Heart right ventricle (tissue), 16 donors: ENCODE results near the gene STXBP5. TPM values are rescaled to one million over a fixed set of nuclear protein-coding genes. Genes with fewer than 3 reads are reported as not detected.

Experiments used
- ATAC-seq, 8 donors: fragments of 200-7000 bp; cut with Tn5 transposase; one replicate each; pipeline ENCODE4 v1.9.1; 2020; ENCODE audit warnings: mild to moderate bottlenecking in 8 of 8, moderate library complexity in 8 of 8, moderate number of reproducible peaks in 1 of 8
- DNase-seq, 2 donors: peaks; one replicate each; pipeline ENCODE4 v3.0.0-alpha.2; 2020
- H3K27ac ChIP-seq, 10 donors: fragments of 200-600 bp; sonication (generic) in 2 of 10; one replicate each; pipeline versions ENCODE4 v1.5.0 to v1.8.0; 2020 to 2022; ENCODE audit warnings: mild to moderate bottlenecking in 3 of 10
- H3K27me3 ChIP-seq, 7 donors: fragments of 200-600 bp; one replicate each; pipeline ENCODE4 v1.8.0; 2021 to 2022; ENCODE audit warnings: mild to moderate bottlenecking in 2 of 7
- H3K36me3 ChIP-seq, 9 donors: fragments of 200-600 bp; sonication (generic) in 1 of 9; one replicate each; pipeline versions ENCODE4 v1.5.0 to v1.8.0; 2020 to 2022; ENCODE audit warnings: mild to moderate bottlenecking in 2 of 9
- H3K4me1 ChIP-seq, 9 donors: fragments of 200-600 bp; sonication (generic) in 1 of 9; one replicate each; pipeline versions ENCODE4 v1.5.0 to v1.8.0; 2020 to 2022; ENCODE audit warnings: mild to moderate bottlenecking in 4 of 9
- H3K4me3 ChIP-seq, 10 donors: fragments of 200-600 bp; sonication (generic) in 2 of 10; one replicate each; pipeline versions ENCODE4 v1.5.0 to v1.8.0; 2020 to 2022; ENCODE audit warnings: mild to moderate bottlenecking in 7 of 10, moderate library complexity in 2 of 10
- H3K9me3 ChIP-seq, 11 donors: fragments of 200-600 bp in 10 of 11; sonication (generic) in 2 of 11; one replicate each; pipeline versions ENCODE4 v1.5.0 to v1.8.0; 2013 to 2022; ENCODE audit warnings: mild to moderate bottlenecking in 2 of 11, control low read depth in 1 of 11, moderate library complexity in 1 of 11
- WGBS, 2 donors: extraction: QIAGEN DNeasy Blood & Tissue Kit; methylation state at CpG; one replicate each; pipeline ENCODE4 v1.1.7; 2013; ENCODE audit warnings: inconsistent platforms in 1 of 2; 5-methylcytosine and 5-hydroxymethylcytosine counted together
- intact Hi-C, 10 donors: fragments of 100-400 bp; cut with DNase I; formaldehyde crosslinking; loops; one replicate each; pipeline versions ENCODE4 v1.11.1 to v1.14.2; 2022
- polyA plus RNA-seq, 2 donors: library from polyadenylated mRNA; stranded (reverse); fragments of 200-250 nt; gene quantifications; one replicate each; pipeline ENCODE4 v1.2.3, GENCODE V29; 2013
- total RNA-seq, 10 donors: library from RNA; stranded (reverse); fragmentation: NEBNext Ultra II Directional in 3 of 10; extraction: Animal tissue kit (Norgen Biotek cat#: 25700) in 3 of 10; gene quantifications; one replicate each; pipeline versions ENCODE4 v1.2.1 to v1.2.4, GENCODE V29; 2021 to 2023
- TF ChIP-seq, protein P1 (sequence below), 9 donors: fragments of 200-600 bp; sonication (generic) in 2 of 9; IDR thresholded peaks; one replicate each; pipeline versions ENCODE4 v1.5.0 to v1.8.0; 2021 to 2022; ENCODE audit warnings: antibody characterized with exemption in 9 of 9, mild to moderate bottlenecking in 5 of 9, moderate library complexity in 1 of 9
- donor health status: Arrhythmogenic right ventricular cardiomyopathy.
- donor health status: ischemic (EF 13 %, LVEDD 7.1; RV severe dilation, severe dysfunction).
- donor health status: healthy with polysubstance abuse.
- donor health status: DM: no; HTN: yes; CAD: no.
- donor health status: DM: no; HTN: no; CAD: no.
- donor health status: ischemic (EF 25% LVEDD 6.9; RV normal size, moderate dysfunction).
- donor health status: ischemic (EF 25% LVEDD 5.7; RV mildly dilated, moderate dysfunction).
- donor health status: healthy.
- donor health status: DM: yes; HTN: yes; CAD: no.
- donor health status: Ischemic cardiomyopathy.
- donor health status: ischemic (EF 35%, LVEDD 5.7; RV mildly dilated, moderate dysfunction).
- donor health status: nonischemic (EF 11% LVEDD 7.7; RV severe dilation, severe dysfunction).
- donor health status: DM: yes; HTN: yes; CAD: no.
- donor health status: PGD.
- donor health status: ischemic (EF 29% LVEDD 5.4; RV normal size, mild dysfunction).
- donor health status: nonischemic (EF 23%, LVEDD 6.1; RV moderate dilation, normal function).

The STXBP5 gene
- total and polyA plus RNA-seq, 12 donors: 2.8 to 23.2 (median 13.4) TPM

- no peak overlapping the region for H3K27ac ChIP-seq
- no peak overlapping the region for H3K4me3 ChIP-seq
- ATAC-seq: no peak
- TF ChIP-seq, protein P1, sequence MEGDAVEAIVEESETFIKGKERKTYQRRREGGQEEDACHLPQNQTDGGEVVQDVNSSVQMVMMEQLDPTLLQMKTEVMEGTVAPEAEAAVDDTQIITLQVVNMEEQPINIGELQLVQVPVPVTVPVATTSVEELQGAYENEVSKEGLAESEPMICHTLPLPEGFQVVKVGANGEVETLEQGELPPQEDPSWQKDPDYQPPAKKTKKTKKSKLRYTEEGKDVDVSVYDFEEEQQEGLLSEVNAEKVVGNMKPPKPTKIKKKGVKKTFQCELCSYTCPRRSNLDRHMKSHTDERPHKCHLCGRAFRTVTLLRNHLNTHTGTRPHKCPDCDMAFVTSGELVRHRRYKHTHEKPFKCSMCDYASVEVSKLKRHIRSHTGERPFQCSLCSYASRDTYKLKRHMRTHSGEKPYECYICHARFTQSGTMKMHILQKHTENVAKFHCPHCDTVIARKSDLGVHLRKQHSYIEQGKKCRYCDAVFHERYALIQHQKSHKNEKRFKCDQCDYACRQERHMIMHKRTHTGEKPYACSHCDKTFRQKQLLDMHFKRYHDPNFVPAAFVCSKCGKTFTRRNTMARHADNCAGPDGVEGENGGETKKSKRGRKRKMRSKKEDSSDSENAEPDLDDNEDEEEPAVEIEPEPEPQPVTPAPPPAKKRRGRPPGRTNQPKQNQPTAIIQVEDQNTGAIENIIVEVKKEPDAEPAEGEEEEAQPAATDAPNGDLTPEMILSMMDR (IDR thresholded peaks at IDR 0.05): no peak
- peaks cover 0 to 41% (median 4%) of the 10 kb centered on the region in 11 donors for H3K9me3 ChIP-seq
- H3K4me1 ChIP-seq: no peaks in the 10 kb centered on the region
- WGBS, 2 donors: 92 to 93% methylated on average over 1 of the region's 1 CpG
- peaks cover 0 to 46% (median 8%) of the 10 kb centered on the region in 9 donors for H3K36me3 ChIP-seq
- DNase-seq: no peak
- H3K27me3 ChIP-seq: no peaks in the 10 kb centered on the region
- intact Hi-C loops: no loop called here
Measured at GRCh38 chr6:147301070-147301469, 96.9 kb downstream of the STXBP5 start.

DNA sequence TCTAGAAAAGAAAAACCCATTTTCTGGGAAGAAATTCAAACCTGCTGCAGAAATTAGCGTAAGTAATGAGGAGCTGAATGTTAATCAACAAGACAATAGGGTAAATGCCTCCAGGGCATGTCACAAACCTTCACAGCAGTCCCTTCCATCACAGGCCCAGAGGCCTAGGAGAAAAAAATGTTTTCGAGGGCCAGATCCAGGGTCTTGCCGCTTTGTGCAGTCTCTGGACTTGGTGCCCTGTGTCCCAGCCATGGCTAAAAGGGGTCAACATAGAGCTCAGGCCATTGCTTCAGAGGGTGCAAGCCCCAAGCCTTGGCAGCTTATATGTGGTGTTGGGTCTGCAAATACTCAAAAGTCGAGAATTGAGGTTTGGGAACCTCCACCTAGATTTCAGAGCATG is 99.8 kb downstream of the STXBP5 start:
- Histone ChIP-seq H3K27ac (no peak overlapping the region), H3K27me3 (no peaks in the 10 kb centered on the region), H3K36me3 (peaks cover 0 to 30% (median 0%) of the 10 kb centered on the region in 9 donors), H3K4me3 (no peak overlapping the region), H3K4me1 (no peaks in the 10 kb centered on the region), H3K9me3 (peaks cover 0 to 20% (median 4%) of the 10 kb centered on the region in 11 donors)
- TF ChIP-seq, protein P1 (IDR thresholded peaks at IDR 0.05): no peak
- intact Hi-C loops: no loop called here
- 98% methylated on average over 4 of the region's 4 CpGs for WGBS, 2 donors
- DNase-seq (no peak), ATAC-seq (no peak)

DNA sequence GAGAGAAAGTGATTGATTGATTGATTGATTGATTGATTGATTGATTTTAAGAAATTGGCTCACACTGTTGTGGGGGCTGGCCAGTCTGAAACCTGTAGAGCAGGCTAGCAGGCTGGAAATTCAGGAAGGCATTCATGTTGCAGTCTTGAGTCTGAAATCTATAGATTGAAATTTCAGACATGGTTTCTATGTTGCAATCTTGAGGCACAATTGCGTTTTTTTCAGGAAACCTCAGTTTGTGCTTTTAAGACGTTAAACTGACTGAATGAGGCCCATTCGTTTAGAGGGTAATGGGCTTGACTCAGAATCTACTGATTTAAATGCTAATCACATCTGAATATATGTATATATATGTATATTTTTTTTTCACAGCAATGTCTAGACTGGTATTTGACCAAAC is 106.3 kb downstream of the STXBP5 start:
- Histone ChIP-seq H3K36me3 (peaks cover 0 to 59% (median 3%) of the 10 kb centered on the region in 9 donors), H3K4me3 (no peak overlapping the region), H3K27me3 (no peaks in the 10 kb centered on the region), H3K4me1 (peaks cover 0 to 8% (median 0%) of the 10 kb centered on the region in 9 donors), H3K27ac (no peak overlapping the region), H3K9me3 (no peaks in the 10 kb centered on the region)
- WGBS, 2 donors: 89 to 94% methylated on average over 3 of the region's 3 CpGs
- DNase-seq: no peak
- ATAC-seq: no peak
- TF ChIP-seq, protein P1 (IDR thresholded peaks at IDR 0.05): no peak
- intact Hi-C loops: no loop called here

DNA sequence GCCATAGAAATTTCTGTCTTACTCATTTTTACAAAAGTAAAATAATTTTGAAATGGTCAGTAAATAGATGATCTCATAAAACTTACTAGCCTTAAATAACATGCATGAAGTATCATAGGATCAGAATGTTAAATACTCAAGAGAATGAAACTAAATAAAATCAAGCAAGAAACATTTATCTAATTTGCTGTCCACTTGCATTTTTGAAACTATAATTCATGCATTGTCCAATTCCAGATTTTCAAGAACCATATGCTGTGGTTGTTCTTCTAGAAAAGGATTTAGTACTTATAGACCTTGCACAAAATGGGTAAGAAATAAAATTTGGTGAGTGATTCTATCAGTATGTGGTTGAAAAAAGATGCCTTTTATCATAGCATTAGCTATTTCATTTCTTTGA is 107.0 kb downstream of the STXBP5 start:
- intact Hi-C loops: no loop called here
- Histone ChIP-seq H3K4me1 (peaks cover 0 to 8% (median 0%) of the 10 kb centered on the region in 9 donors), H3K27ac (no peak overlapping the region), H3K27me3 (no peaks in the 10 kb centered on the region), H3K4me3 (no peak overlapping the region), H3K36me3 (peaks cover 0 to 66% (median 7%) of the 10 kb centered on the region in 9 donors), H3K9me3 (no peaks in the 10 kb centered on the region)
- no peak for DNase-seq
- ATAC-seq: no peak
- TF ChIP-seq, protein P1 (IDR thresholded peaks at IDR 0.05): no peak
